ENCODE data around the gene NFATC4.
"Not testable (repeated sequence)": the region's sequence is repeated elsewhere in the genome, so short reads cannot be mapped to it uniquely, and the experiment has no call there.

The NFATC4 gene

DNA sequence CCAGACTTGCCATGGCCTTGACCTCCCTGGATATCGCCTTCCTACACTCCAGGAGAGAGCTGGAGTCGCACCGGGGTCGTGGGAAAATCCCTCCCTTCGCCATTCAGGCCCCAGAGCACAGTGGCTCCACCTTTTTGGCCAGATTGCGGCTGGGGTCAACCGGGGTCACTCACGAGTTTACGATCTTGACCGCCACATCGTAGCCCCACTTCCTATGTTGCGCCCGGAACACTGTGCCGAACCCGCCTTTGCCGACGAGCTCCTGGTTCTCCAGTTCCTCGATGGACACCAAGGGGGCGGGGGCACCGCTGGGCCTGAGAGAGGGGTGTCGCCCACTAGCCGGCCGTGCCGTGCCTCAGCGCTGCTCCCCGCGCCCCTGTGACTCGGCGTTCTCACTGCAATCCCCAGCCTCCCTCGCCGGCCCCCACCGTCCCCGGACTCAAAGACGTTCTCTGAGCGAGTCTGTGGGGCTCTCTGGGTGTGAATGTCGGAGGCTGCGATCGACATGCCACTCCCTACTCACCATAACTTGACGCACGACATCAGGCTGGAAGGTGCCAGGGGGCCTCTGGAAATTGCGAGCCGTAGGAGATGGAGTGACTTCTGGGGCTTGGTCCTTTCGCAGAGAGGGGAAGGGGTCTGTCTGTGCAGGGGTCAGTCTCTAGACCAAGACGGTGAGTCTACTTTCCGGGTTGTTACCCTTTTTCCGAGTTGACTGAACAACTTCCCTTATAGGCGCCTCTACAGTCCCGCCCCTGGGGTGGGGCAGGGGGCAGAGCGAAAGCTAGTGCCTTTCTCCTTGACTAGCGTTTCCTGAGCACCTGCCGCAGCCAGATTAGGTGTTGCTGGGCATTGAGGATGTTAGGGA lies 28.5 kb upstream of the NFATC4 start, which contains the start of gene RIPK3:
Gene RIPK3, minus strand, starts transcription at position 708 of the 868 bp plus-strand sequence. Its CDS starts 165 bp downstream, at position 543.
- DNase-seq (ENCODE audit: low spot score) = peak; percentile 64

DNA sequence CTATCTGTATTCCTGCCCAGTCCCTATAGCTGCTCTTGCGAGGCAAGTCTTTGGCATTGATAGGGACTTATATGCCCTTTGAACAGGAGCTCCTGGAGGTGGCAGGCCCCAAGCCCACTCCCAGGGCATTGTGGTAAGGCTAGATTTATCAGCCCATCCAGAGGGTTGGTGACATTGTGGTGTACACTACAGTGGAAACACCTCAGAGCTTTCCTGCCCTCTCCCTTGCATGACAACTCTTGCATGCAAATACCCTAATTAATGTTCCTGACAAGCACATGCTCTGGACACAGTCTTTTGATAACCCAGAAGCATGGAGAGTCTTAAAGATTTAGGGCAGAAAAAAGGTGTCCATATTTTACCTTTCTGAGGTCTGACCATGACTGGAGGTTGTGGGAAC lies 27.4 kb upstream of the NFATC4 start:
- no peak for DNase-seq (ENCODE audit: low spot score)

DNA sequence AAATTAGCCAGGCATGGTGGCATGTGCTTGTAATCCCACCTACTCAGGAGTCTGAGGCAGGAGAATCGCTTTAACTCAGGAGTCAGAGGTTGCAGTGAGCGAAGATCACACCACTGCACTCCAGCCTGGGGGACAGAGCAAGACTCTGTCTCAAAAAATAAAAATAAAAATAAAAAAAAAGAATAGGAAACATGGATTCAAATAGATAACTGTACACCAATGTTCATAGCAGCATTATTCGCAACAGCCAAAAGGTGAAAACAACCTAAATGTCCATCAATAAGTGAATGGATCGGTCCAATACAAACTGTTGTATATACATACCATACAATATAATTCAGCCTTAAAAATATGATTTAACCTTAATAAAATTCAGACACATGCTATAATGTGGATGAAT lies 25.1 kb upstream of the NFATC4 start:
- DNase-seq (ENCODE audit: low spot score) = no peak

DNA sequence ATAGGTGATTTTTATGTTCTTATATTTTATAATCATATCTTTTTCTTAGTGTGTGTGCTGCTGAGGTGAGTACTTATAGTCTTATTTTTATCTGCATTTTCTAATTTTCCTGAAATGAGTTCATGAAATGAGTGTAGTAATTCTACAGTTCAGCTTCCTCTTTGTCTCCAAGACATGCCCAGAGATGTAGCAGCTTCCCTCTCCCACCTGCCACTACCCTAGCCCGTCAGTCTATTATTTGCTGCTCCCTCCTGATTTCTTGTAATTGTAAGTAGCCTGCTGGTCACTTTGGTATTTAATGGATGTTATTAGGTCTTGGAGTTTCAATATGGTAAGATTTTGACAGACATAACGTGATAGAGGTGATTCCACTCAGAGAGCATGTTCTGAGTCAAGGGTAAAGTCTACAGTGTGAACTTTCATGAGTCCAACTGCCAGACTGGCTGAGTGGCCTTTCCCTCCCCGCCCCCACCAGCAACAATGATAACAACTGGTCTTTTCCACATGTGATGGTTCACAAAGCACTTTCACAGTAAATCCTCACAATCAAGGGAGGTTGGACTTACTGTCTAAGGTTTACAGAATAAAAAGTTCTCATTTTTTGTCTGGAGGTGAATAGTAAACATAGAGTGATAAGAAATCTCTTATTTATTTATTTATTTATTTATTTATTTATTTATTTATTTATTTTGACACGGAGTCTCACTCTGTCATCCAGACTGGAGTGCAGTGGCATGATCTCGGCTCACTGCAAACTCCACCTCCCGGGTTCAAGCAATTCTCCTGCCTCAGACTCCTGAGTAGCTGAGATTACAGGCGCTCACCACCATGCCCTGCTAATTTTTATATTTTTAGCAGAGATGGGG lies 24.0 kb upstream of the NFATC4 start:
- DNase-seq (ENCODE audit: low spot score) = no peak

DNA sequence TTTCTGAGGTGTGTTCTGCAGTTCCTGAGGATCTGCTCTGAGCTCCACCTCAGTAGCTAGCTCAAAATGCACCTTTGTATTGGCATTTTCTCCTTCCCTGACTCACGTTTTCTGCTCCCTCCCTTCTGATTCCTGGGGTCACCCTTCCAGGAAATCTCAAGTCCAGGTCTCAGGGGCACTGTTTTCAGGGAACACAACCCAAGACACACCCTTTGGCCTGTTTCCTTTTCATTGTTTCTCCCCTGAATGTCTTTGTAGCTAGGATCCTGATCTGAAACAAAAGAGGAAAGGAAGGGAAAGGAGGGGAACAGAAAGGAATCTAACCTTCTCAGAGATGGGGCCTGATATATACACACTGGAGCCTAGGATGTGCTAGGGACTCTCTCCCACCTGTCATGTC lies 20.9 kb upstream of the NFATC4 start:
- no peak for DNase-seq (ENCODE audit: low spot score)

DNA sequence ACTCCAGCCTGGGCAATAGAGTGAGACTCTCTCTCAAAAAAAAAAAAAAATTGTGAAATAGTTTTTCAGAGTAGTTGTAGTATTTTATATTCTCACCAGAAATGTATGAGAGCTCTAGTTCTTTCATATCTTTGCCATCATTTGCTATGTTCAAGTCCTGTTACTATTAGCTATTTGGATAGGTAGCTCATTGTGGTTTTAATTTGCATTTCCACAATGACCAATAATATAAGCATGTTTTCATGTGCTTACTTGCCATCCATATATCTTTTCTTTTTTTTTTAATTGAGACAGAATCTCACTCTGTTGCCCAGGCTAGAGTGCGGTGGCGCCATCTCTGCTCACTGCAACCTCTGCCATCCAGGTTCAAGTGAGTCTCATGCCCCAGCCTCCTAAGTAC lies 19.8 kb upstream of the NFATC4 start:
- DNase-seq (ENCODE audit: low spot score) = no peak

DNA sequence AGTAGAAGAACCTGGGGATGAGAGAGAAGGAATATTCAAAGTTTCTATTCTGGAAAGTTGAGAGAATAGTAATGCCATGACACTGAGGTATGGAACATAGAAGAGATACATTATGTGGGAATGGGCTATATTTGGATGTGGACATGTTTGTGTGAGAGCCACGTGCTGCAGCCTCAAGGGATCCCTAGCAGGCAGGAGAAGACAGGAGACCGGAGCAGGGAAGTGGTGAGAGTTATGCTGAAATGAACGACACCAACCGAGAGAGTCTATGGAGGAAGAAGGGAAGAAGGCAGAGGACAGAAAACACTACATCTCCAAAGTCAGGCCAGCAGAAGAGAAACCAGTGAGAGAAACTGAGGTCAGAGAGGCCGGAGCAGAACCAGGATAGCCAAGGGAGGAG lies 18.2 kb upstream of the NFATC4 start:
- no peak for DNase-seq (ENCODE audit: low spot score)

DNA sequence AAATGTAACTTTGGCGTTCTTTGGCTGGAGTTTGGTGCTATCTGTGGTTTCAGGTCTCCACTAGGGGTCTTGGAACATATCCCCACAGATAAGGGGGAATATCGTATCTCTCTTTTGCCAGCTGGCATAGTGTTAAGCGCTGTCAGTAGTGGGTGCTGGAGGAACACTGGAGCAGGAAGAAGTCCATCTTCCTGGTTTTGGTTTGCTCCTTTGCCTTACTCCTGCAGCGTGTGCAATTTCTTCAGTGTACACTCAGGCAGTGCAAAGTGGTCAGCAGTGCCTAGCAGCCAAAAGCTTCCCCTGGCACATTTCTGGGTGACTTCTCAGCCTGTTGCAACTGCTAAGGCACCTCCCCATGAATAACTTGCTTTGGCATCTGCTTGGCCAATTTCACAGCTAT lies 16.5 kb upstream of the NFATC4 start:
- DNase-seq (ENCODE audit: low spot score) = no peak

DNA sequence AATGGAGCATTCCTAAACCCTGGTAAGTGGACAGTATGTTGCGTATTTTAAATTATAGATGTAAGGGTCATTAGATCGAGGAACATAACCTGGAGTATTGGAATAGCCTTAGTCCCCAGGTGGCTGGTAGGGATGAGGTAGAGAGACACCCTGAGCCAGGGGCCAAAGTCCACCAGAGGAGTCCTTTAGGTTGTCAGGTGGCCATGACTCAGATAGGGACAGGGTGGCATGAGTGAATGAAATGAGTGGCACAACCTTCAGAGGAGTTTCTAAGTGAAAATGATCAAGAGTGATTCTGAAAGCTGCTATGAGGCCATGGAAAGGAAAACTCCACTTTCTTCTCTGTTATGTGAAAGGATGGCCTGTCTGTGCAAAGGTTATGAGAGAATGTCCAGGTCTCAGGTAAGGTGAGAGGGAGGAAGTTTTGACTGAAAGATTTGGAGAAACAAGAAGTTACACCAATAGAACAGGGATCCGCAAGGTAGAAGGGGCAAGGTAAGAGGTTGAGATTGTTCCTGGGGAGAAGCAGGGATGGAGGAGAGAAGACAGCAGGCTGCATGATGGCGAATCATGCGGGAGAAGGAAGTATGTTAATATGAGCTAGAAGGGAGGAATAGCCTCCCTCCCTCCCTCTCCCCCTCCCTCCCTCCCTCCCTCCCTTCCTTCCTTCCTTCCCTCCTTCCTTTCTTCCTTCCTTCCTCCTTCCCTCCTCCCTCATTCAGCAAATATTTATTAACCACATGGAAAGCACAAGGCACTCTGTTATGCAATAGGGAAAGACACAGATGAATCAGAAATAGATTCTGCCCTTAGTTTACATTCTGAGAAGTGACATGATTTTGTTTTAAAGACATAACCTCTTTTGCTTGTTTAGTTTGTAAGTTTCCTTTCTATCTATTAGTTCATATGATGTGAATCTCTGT lies 14.2 kb upstream of the NFATC4 start:
- DNase-seq (ENCODE audit: low spot score) = no peak

DNA sequence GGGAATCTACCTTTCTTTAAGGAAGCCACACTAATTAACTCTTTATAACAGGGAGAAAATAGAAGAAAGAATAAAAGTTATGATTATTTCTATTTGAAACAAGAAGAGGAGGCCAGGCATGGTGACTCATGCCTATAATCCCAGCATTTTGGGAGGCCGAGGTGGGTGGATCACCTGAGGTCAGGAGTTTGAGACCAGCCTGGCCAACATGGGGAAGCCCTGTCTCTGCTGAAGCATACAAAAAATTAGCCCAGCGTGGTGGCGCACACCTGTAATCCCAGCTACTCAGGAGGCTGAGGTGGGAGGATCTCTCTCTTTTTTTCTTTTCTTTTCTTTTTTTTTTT lies 13.5 kb upstream of the NFATC4 start:
- DNase-seq (ENCODE audit: low spot score) = not testable (repeated sequence)

DNA sequence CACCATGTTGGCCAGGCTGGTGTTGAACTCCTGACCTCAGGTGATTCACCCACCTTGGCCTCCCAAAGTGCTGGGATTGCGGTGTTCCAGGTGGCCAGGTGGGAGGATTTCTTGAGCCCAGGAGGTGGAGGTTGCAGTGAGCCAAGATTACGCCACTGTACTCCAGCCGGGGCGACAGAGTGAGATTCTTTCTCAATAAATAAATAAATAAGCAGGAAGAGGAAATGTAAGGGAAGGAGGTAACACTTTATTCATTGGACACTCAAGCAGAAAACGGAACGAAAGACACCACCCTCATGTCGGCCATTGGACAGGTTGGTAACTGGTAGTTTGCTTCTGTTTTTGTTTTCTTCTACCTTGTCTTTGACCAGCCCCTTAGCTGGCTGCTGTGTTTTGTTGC lies 13.0 kb upstream of the NFATC4 start:
- no peak for DNase-seq (ENCODE audit: low spot score)

DNA sequence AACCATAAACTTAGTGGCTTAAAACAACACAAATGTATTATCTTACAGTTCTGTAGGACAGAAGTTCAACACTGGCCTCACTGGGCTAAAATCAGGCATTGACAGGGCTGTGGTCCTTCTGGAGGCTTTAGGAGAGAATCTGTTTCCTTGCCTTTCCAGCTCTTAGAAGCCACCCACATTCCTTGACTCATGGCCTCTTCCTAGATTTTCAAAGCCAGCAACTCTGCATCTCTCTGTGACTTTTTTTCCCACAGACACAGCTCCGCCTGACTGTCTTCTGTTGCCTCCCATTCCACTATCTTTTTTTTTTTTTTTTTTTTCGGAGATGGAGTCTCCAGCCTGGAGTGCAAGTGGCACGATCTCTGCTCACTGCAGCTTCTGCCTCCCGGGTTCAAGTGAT lies 11.8 kb upstream of the NFATC4 start:
- no peak for DNase-seq (ENCODE audit: low spot score)

DNA sequence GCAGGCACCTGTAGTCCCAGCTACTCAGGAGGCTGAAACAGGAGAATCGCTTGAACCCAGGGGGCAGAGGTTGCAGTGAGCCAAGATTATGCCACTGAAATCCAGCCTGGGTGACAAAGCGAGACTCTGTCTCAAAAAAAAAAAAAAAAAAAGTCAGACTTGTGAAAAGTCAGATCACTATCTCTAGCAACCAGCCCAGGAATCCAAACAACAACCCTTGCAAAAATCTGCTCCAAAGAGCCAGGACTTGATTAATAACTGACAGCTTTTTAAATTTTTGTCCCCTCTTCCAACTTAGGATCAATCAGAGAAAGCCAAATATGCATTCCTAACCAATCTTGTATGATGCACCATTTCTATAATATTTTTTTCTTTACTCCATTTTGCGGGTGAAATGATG lies 7.7 kb upstream of the NFATC4 start:
- no peak for DNase-seq (ENCODE audit: low spot score)

DNA sequence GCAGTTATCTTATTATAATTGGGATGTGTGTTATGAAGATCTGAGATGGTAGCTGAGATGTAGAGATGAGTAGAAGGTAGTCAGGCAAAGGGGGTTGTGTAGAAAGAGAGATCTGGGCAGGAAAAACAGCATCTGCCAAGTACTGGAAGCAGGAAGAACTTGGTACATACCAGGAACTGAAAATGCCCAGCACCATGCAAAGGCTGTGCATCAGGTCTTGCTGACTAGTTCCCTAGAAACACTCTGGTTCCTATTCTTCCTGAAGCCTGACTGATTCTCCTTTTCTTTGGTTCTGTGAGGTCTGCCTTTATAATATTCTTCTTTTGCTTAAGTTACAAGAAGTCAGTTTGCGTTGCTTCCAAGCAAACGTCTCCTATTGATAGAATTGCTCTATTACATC lies 6.7 kb upstream of the NFATC4 start:
- DNase-seq (ENCODE audit: low spot score) = no peak

DNA sequence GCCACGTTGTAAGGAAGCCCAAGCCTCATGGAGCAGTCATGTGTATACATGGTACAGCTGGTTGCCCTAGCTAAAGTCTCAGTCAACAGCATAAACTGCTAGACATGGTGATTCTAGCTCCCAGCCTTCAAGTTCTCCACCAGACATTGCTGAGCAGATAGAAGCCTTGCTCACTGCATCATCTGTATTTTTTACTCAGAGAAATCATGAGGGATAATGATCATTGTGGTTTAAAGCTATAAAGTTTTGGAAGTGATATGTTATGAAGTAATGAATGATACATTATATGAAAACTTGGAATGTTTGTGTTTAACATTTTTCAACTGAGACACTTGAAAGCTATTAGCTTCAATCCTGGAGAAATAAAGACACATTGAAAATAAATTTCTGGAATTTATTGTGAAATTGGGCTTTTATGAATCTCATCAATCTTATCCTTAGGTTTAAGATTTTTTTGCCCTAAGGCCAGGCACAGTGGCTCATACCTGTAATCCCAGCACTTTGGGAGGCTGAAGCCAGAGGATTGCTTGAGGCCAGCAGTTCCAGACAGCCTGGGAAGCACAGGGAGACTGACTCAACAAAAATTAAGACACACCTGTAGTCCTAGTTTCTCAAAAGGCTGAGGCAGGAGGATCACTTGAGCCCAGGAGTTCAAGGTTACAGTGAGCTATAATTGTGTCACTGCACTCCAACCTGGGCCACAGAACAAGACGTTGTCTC lies 5.6 kb upstream of the NFATC4 start:
- DNase-seq (ENCODE audit: low spot score) = no peak

DNA sequence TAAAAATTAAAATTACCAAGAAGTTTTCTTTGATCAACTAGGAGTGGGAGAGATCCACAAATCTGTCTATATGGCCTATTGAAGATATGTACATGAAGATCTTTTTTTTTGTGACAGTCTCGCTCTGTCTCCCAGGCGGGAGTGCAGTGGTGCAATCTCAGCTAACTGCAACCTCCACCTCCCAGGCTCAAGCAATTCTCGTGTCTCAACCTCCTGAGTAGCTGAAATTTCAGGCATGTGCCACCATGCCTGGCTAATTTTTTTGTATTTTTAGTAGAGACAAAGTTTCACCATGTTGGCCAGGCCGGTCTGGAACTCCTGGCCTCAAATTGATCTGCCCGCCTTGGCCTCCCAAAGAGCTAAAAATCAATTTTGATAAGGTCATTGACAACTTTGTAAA lies 4.6 kb upstream of the NFATC4 start:
- DNase-seq (ENCODE audit: low spot score) = no peak

DNA sequence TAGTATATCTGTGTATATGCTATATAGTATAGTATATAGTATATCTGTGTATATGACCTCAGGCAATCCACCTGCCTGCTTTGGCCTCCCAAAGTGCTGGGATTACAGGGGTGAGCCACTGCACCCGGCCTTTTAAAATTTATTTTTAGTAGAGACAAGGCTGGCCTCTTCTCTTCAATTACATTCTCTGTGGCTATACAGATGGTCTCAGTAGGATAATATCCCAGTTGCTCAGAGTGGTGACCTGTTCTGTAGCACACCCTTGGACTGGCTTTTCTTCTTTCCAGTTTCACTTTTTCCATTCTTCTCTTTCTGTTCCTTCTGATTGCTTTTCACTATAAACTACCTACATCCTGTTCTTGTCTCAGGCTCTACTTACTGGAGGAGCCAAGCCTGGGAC lies 3.1 kb upstream of the NFATC4 start:
- DNase-seq (ENCODE audit: low spot score) = no peak

DNA sequence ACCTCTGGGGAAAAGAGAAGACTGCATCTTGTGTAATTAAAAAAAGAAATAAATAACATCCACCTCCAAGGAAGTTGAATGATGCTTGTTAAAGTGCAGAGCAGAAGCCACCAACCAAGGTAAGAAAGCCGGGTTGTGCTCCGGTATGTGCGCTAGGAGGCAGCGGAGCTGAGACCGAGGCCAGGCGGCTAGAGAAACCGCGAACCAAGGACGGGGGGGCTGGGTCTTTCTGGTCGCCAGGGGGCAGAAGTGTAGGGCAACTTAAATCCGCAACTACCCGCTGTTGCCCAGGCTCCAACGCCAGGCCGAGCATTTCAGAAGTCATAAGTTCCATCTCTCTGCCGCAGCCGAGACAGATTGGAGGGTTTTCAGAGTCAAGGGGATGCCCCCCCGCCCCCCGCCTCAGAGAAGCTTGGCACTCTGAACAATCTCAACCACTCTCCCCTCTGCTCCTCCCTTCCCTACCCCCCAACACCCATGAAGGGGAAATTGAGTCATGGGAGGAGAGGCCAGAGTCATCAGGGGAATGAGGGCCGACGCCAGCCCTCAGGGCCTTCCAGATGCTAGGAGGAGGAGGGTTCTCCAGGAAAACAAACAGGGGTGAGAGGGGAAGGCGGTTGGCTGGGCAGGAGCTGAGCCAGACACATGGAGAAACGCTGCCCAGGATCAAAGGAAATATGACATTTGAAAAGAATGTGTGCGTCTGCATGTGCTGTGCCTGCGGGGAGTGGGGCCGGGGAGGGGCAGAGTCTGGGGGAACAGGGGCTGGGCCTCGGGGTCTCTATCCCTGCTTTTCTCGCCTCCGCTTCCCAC lies 2.2 kb upstream of the NFATC4 start:
- DNase-seq (ENCODE audit: low spot score) = peak; percentile 68

DNA sequence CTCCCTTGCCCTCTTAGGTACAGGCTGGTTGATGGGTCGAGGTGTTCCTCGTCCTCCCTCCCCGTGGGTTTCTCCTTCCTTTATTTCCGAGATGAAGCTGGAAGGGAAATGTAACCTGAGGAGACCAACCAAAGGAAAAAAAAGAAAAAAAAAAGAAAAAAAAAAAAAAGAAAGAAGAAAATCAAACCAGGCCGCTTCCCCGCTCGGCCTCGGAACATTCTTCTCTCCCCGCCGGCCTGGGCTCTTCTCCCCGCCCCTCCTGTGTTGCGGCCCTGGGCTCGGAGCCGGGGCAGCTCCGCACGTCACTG lies 1.6 kb upstream of the NFATC4 start:
- no peak for DNase-seq (ENCODE audit: low spot score)

DNA sequence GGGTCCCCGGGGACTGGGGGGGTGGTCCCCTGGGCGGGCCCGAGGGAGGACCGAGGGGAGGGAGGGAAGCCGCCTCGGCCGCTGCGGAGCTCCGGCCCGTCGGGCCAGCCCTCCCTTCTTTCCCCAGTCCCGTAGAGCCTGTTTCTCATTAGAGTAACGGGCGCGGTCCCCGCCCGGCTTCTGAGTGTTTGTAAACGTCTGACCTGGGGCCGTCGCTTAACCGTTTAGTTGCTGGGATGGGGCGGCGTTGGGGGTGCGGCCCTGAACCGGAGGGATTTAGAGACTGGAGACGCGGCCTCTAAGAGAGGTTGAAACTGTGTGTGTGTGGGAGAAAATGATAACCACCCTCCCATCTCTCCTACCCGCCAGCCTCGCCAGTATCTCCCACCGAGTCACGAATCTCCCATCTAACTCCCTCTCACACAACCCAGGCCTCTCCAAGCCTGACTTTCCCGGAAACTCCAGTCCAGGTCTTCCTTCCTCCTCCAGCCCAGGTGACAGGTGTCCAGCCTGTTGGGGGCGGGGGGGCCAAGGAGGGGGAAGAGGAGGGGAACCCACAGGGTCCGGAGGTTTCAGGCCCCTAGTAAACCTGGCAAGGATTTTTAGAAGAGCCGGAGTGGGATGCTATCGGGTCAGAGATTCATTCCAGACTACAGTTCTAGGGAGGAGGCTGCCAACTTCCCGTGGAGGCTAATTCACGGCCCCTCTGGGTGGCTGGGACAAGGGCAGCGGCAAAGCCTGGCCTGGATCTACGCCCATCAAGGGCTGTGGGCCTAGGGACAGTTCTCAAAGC lies 1.1 kb upstream of the NFATC4 start:
- no peak for DNase-seq (ENCODE audit: low spot score)
